ENCODE measurements around the gene MMP8.

DNA sequence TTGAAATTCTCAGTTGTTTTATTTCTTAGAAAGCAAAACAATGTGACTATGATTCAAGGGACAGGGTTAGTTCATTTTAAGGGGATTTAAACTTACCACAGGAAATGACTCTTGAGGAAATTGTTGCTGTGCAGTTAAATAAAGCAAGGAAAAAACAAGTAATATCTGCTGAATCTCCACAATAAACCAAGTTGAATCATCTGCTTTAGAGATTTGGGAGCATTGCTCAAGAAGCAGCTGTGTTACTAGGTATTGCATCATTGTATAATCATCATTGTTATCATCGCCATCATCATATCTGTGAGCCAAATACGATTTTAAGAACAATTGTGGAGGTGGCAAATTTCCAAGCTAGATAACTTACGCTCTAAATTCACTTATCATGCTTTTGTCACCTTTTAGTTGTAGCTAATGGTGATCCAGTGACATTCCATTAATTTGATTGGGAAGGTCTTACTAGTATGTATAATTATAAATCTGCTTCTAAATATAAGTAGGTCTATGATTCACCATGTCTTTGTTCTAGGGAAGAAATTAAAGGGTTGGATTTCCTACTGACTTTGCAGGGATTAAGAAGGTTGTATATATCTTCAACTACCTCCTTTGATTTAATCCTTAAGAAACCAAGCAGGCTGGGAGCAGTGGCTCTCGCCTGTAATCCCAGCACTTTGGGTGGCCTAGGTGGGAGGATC, 35.7 kb upstream of the MMP8 start:
- TF ChIP-seq EP300 (IDR thresholded peaks at IDR 0.05; ENCODE audit: borderline replicate concordance) (no peak), TEAD4 (IDR thresholded peaks at IDR 0.05) (no peak), RAD21 (IDR thresholded peaks at IDR 0.05; ENCODE audit: low read depth) (no peak), NFIC (IDR thresholded peaks at IDR 0.05) (no peak), CEBPB (IDR thresholded peaks at IDR 0.05) (0 out of 2 replicates have a peak, but pooled peaks have one; percentile 26), YY1 (IDR thresholded peaks at IDR 0.05; ENCODE audit: low read depth) (no peak), TAF1 (IDR thresholded peaks at IDR 0.05; ENCODE audit: low read depth) (no peak), FOXM1 (IDR thresholded peaks at IDR 0.05; ENCODE audit: borderline replicate concordance, low read depth) (no peak)
- TF ChIP-seq, protein P1, sequence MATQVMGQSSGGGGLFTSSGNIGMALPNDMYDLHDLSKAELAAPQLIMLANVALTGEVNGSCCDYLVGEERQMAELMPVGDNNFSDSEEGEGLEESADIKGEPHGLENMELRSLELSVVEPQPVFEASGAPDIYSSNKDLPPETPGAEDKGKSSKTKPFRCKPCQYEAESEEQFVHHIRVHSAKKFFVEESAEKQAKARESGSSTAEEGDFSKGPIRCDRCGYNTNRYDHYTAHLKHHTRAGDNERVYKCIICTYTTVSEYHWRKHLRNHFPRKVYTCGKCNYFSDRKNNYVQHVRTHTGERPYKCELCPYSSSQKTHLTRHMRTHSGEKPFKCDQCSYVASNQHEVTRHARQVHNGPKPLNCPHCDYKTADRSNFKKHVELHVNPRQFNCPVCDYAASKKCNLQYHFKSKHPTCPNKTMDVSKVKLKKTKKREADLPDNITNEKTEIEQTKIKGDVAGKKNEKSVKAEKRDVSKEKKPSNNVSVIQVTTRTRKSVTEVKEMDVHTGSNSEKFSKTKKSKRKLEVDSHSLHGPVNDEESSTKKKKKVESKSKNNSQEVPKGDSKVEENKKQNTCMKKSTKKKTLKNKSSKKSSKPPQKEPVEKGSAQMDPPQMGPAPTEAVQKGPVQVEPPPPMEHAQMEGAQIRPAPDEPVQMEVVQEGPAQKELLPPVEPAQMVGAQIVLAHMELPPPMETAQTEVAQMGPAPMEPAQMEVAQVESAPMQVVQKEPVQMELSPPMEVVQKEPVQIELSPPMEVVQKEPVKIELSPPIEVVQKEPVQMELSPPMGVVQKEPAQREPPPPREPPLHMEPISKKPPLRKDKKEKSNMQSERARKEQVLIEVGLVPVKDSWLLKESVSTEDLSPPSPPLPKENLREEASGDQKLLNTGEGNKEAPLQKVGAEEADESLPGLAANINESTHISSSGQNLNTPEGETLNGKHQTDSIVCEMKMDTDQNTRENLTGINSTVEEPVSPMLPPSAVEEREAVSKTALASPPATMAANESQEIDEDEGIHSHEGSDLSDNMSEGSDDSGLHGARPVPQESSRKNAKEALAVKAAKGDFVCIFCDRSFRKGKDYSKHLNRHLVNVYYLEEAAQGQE (IDR thresholded peaks at IDR 0.05; ENCODE audit: low read depth) = no peak
- TF ChIP-seq, protein P2, sequence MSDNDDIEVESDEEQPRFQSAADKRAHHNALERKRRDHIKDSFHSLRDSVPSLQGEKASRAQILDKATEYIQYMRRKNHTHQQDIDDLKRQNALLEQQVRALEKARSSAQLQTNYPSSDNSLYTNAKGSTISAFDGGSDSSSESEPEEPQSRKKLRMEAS (IDR thresholded peaks at IDR 0.05) = no peak
